ENCODE results near the gene ITIH4. TPM values are rescaled to one million over a fixed set of nuclear protein-coding genes. Genes with fewer than 3 reads are reported as not detected.

Gene ITIH4
- total and polyA plus RNA-seq, 9 of the 15 experiments (the other 6 are each of a cell fraction or from before 2014, with no cell fraction given): 0.09 to 0.62 (median 0.20) TPM; not detected in 6

DNA sequence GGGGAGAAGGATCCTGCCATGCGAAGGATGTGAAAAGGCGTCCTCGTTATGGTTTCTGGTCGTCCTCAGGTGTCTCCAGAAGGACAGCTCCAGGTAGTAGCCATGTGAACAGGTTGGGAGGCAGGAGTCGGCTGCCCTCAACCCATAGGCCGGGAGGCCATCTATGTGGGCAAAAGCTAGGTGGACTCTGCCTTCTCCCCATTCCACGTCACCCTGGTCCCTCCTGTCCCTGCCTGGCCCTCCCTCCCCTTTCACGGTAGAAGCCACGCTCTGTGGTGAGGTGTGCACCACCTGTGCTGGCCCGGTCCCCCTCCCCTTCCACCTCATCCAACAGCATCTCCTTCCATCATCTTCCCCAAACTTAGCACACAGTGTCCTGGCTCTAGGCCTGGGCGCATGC is 19.5 kb downstream of the ITIH4 start:
- Histone ChIP-seq H3K4me2 (ENCODE audit: insufficient read depth, low read length) (no peak overlapping the region), H3K9me1 (ENCODE audit: control insufficient read depth, insufficient read depth, low read length) (no peaks in the 10 kb centered on the region), H3K9ac (ENCODE audit: insufficient read depth in 1 of 2, low read depth in 2 of 2, low read length in 2 of 2) (no peak overlapping the region), H3K27ac (ENCODE audit: extremely low read depth, low read depth, low read length) (no peak overlapping the region), H3K4me1 (replicated peaks in 1 of 2; ENCODE audit: control insufficient read depth in 2 of 2, insufficient read depth in 2 of 2, low read length in 2 of 2) (no peaks in the 10 kb centered on the region), H4K20me1 (replicated peaks; ENCODE audit: control insufficient read depth, insufficient read depth, low read length) (no peaks in the 10 kb centered on the region), H3K79me2 (ENCODE audit: control insufficient read depth, insufficient read depth, low read length) (no peaks in the 10 kb centered on the region), H3K36me3 (ENCODE audit: control insufficient read depth, insufficient read depth, low read length) (no peaks in the 10 kb centered on the region), H2AFZ (ENCODE audit: low read depth, low read length) (no peak overlapping the region), H3K27me3 (ENCODE audit: control insufficient read depth in 2 of 2, insufficient read depth in 2 of 2, low read length in 2 of 2) (peaks cover 0 to 32% of the 10 kb centered on the region in 2 experiments; a peak in 3 of 5 replicates), H3K4me3 (no peak overlapping the region), H3K9me3 (replicated peaks; ENCODE audit: control insufficient read depth, insufficient read depth, low read depth, low read length) (no peaks in the 10 kb centered on the region)
- no TSS peak for BruUV-seq (replicated peaks)
- 0% methylated on average over 9 of the region's 11 CpGs for WGBS (ENCODE audit: insufficient coverage, low coverage, missing lambda C conversion rate)
- DNase-seq (ENCODE audit: extremely low read depth in 1 of 4, low spot score in 3 of 4) (no peak), FAIRE-seq (no peak), ATAC-seq (no peak)
- in situ Hi-C loops (cut with MboI): no loop called here
- intact Hi-C loops (cut with micrococcal nuclease): no loop called here
- CTCF ChIA-PET (ENCODE audit: low intra/inter-chr PET ratio): no interaction called here
- POLR2A ChIA-PET: interaction anchor here (0.6 kb wide), 1 partner anchor 15 kb away, joined by 3 read pairs; no protein-coding TSS in a partner anchor
- TF ChIP-seq RBM15 (IDR thresholded peaks at IDR 0.05; ENCODE audit: insufficient read depth, low read length): no peak
- TF ChIP-seq AFF1 (IDR thresholded peaks at IDR 0.05; ENCODE audit: low read depth in 1 of 2, partially characterized antibody in 2 of 2): no peak
- no peak for TF ChIP-seq CHD2 (IDR thresholded peaks at IDR 0.05; ENCODE audit: low read depth, low read length)
- TF ChIP-seq TBP (optimal IDR thresholded peaks at IDR 0.05; ENCODE audit: low read depth, low read length): no peak
- no peak for TF ChIP-seq DLX4 (CRISPR knock-in tag; IDR thresholded peaks at IDR 0.05)
- TF ChIP-seq EHMT2 (IDR thresholded peaks at IDR 0.05): no peak
- no peak for TF ChIP-seq HMGN3 (IDR thresholded peaks at IDR 0.05; ENCODE audit: borderline replicate concordance, extremely low read depth, insufficient read length, low read depth, low read length)
- TF ChIP-seq SMAD4 (CRISPR knock-in tag; conservative IDR thresholded peaks at IDR 0.05): no peak
- TF ChIP-seq MBD2 (IDR thresholded peaks at IDR 0.05; ENCODE audit: borderline replicate concordance, low read depth): no peak
- TF ChIP-seq GATA2 (CRISPR knock-in tag; IDR thresholded peaks at IDR 0.05): no peak
- no peak for TF ChIP-seq GABPB2 (CRISPR knock-in tag; conservative IDR thresholded peaks at IDR 0.05)
- no peak for TF ChIP-seq BACH1 (tag; IDR thresholded peaks at IDR 0.05)
- no peak for TF ChIP-seq BCL6 (CRISPR knock-in tag; IDR thresholded peaks at IDR 0.05)
- TF ChIP-seq ADNP (tag; IDR thresholded peaks at IDR 0.05): no peak
- TF ChIP-seq SMARCB1 (IDR thresholded peaks at IDR 0.05; ENCODE audit: insufficient read length, low read depth): no peak
- TF ChIP-seq IRF2 (CRISPR knock-in tag; IDR thresholded peaks at IDR 0.05): no peak
- no peak for TF ChIP-seq ZNF830 (CRISPR knock-in tag; IDR thresholded peaks at IDR 0.05)
- no peak for TF ChIP-seq ARID1B (IDR thresholded peaks at IDR 0.05)
- no peak for TF ChIP-seq PCBP2 (IDR thresholded peaks at IDR 0.05; ENCODE audit: low read depth, low read length, poor library complexity, severe bottlenecking)

Data from K562 (cell line).